Muscle of leg (tissue), 11 donors: ENCODE data around the gene SIVA1. TPM values are rescaled to one million over a fixed set of nuclear protein-coding genes. Genes with fewer than 3 reads are reported as not detected.
A peak's percentile ranks its signal among the peaks of the same experiment; 100 is the strongest.
"Not testable (repeated sequence)": the region's sequence is repeated elsewhere in the genome, so short reads cannot be mapped to it uniquely, and the experiment has no call there.

ENCODE experiments used
- DNase-seq: peaks from one replicate; pipeline ENCODE4 v3.0.0; 2013
- H3K27ac ChIP-seq: one replicate; pipeline ENCODE4 v1.5.1; 2013; ENCODE audit warnings: mild to moderate bottlenecking, low read length, control low read depth
- H3K27me3 ChIP-seq: one replicate; pipeline ENCODE4 v1.6.1; 2013; ENCODE audit warnings: low read length; ENCODE audit not compliant: control insufficient read depth, insufficient read depth
- H3K36me3 ChIP-seq: one replicate; pipeline ENCODE4 v1.6.1; 2013; ENCODE audit warnings: low read length; ENCODE audit not compliant: control insufficient read depth, insufficient read depth
- H3K4me1 ChIP-seq: one replicate; pipeline ENCODE4 v1.6.1; 2013; ENCODE audit warnings: low read length; ENCODE audit not compliant: control insufficient read depth, insufficient read depth
- H3K4me3 ChIP-seq: one replicate; pipeline ENCODE4 v1.5.1; 2013; ENCODE audit warnings: low read length, control low read depth
- H3K9me3 ChIP-seq: replicated peaks from 2 replicates; pipeline ENCODE4 v1.6.1; 2013; ENCODE audit warnings: low read depth, low read length; ENCODE audit not compliant: control insufficient read depth
- WGBS: methylation state at CpG from one replicate; pipeline ENCODE4 v1.1.5; 2013; ENCODE audit warnings: missing lambda C conversion rate; ENCODE audit not compliant: insufficient coverage; 5-methylcytosine and 5-hydroxymethylcytosine counted together
- polyA plus RNA-seq, 8 donors: library from polyadenylated mRNA; unstranded; fragments of 120-200 nt; gene quantifications; one replicate each; pipeline versions ENCODE4 v1.2.1 to v1.2.3, GENCODE V29; 2013; ENCODE audit warnings: inconsistent platforms in 1 of 8, low replicate concordance in 1 of 8; ENCODE audit not compliant: insufficient read length in 8 of 8, insufficient read depth in 1 of 8
- total RNA-seq: library from RNA; stranded (reverse); fragments of 120-200 nt; gene quantifications from one replicate; pipeline ENCODE4 v1.2.4, GENCODE V29; 2013

Gene SIVA1
- total and polyA plus RNA-seq, 9 donors, result 66.1 to 110 (median 82.4) TPM

- DNase-seq, result no peak
- Histone ChIP-seq H3K36me3 (no peaks in the 10 kb centered on the region), H3K4me3 (no peak overlapping the region), H3K9me3 (no peaks in the 10 kb centered on the region), H3K27me3 (no peaks in the 10 kb centered on the region), H3K4me1 (peaks cover 56% of the 10 kb centered on the region), H3K27ac (no peak overlapping the region)
- 60% methylated on average over 18 of the region's 21 CpGs for WGBS
Measured at GRCh38 chr14:104726600-104727451, 26.1 kb upstream of the SIVA1 start.

DNA sequence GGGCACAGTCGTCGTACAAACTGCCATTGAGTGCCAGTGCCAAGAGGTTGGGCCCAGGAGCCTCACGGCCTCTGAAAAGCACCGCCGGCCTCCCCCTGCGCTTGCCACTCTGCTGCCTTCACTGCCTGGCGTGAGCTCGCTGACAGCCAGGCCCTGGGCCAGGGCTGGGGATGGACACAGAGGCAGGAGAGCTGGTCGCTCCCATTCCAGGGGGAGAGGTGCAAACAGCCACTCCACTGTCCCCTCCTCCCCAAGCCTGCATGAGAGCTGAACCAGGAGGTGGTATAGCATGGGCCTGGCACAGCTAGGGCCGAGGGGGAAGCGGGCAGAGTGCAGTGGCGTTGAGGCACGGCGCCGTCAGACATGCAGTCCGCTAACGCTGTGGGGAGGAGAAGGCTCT is 24.3 kb upstream of the SIVA1 start:
- Histone ChIP-seq H3K4me1 (peaks cover 56% of the 10 kb centered on the region), H3K9me3 (no peaks in the 10 kb centered on the region), H3K4me3 (no peak overlapping the region), H3K27me3 (no peaks in the 10 kb centered on the region), H3K36me3 (no peaks in the 10 kb centered on the region), H3K27ac (no peak overlapping the region)
- 79% methylated on average over 16 of the region's 17 CpGs for WGBS
- no peak for DNase-seq

DNA sequence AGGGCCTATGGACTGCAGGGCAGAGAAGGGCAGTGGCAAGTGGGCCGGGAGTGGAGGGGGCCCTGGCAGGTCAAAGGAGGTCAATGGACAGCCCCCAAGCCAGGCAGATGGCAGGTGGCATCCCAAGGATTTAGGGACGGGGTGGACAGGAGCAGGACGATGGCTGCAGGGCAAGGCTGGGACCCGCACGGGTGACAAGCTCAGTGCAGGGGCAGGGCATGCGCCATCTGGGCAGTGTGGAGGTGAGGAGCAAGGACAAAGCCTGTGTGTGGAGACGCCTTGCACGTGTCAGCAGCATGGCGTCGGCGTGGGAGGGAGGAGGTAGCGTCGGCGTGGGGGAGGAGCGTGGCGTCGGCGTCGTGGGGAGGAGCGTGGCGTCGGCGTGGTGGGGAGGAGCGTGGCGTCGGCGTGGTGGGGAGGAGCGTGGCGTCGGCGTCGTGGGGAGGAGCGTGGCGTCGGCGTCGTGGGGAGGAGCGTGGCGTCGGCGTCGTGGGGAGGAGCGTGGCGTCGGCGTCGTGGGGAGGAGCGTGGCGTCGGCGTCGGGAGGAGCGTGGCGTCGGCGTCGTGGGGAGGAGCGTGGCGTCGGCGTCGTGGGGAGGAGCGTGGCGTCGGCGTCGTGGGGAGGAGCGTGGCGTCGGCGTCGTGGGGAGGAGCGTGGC is 23.6 kb upstream of the SIVA1 start:
- not testable (repeated sequence) for H3K36me3 ChIP-seq, H3K9me3 ChIP-seq, H3K4me3 ChIP-seq, H3K27ac ChIP-seq, H3K27me3 ChIP-seq, DNase-seq
- H3K4me1 ChIP-seq, result peaks cover 59% of the 10 kb centered on the region
- WGBS, result 84% methylated on average over 19 of the region's 73 CpGs

DNA sequence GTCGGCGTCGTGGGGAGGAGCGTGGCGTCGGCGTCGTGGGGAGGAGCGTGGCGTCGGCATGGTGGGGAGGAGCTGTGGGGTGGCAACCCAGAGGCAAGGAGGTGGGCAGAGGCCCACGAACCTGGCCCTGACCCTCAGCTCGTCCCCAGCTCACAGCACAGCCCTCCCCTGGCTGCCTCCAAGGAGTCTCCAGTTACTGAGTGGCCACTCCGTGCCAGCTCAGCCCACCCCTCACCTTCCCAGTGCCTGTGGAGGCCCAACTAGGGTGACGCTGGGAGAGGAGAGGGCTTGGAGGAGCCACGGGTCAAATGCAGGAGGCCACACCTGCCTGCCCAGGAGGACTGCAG is 23.1 kb upstream of the SIVA1 start:
- H3K9me3 ChIP-seq, result no peaks in the 10 kb centered on the region
- peaks cover 59% of the 10 kb centered on the region for H3K4me1 ChIP-seq
- H3K36me3 ChIP-seq, result no peaks in the 10 kb centered on the region
- H3K4me3 ChIP-seq, result no peak overlapping the region
- WGBS, result 36% methylated on average over 2 of the region's 16 CpGs
- DNase-seq, result no peak
- H3K27me3 ChIP-seq, result no peaks in the 10 kb centered on the region
- H3K27ac ChIP-seq, result no peak overlapping the region

- Histone ChIP-seq H3K4me3 (no peak overlapping the region), H3K9me3 (no peaks in the 10 kb centered on the region), H3K36me3 (no peaks in the 10 kb centered on the region), H3K27me3 (no peaks in the 10 kb centered on the region), H3K27ac (no peak overlapping the region), H3K4me1 (peaks cover 59% of the 10 kb centered on the region)
- no peak for DNase-seq
- 73% methylated on average over 4 of the region's 5 CpGs for WGBS
Measured at GRCh38 chr14:104730487-104730886, 22.5 kb upstream of the SIVA1 start.

GRCh38 chr14:104731320-104732294 is 21.3 kb upstream of the SIVA1 start:
- Histone ChIP-seq H3K9me3 (no peaks in the 10 kb centered on the region), H3K4me1 (peaks cover 59% of the 10 kb centered on the region), H3K27me3 (no peaks in the 10 kb centered on the region), H3K27ac (peak overlapping the region; percentile 59), H3K36me3 (no peaks in the 10 kb centered on the region), H3K4me3 (no peak overlapping the region)
- no peak for DNase-seq
- WGBS, result 75% methylated on average over 16 of the region's 18 CpGs

GRCh38 chr14:104732355-104732804 is 20.6 kb upstream of the SIVA1 start:
- H3K27me3 ChIP-seq, result no peaks in the 10 kb centered on the region
- H3K36me3 ChIP-seq, result no peaks in the 10 kb centered on the region
- H3K4me1 ChIP-seq, result peaks cover 60% of the 10 kb centered on the region
- peak overlapping the region; percentile 59 for H3K27ac ChIP-seq
- H3K4me3 ChIP-seq, result no peak overlapping the region
- WGBS, result 75% methylated on average over 10 of the region's 14 CpGs
- no peaks in the 10 kb centered on the region for H3K9me3 ChIP-seq
- peak; percentile 58 for DNase-seq

GRCh38 chr14:104732931-104733681 is 19.8 kb upstream of the SIVA1 start:
- no peak overlapping the region for H3K4me3 ChIP-seq
- no peak for DNase-seq
- peak overlapping the region; percentile 13 for H3K27ac ChIP-seq

DNA sequence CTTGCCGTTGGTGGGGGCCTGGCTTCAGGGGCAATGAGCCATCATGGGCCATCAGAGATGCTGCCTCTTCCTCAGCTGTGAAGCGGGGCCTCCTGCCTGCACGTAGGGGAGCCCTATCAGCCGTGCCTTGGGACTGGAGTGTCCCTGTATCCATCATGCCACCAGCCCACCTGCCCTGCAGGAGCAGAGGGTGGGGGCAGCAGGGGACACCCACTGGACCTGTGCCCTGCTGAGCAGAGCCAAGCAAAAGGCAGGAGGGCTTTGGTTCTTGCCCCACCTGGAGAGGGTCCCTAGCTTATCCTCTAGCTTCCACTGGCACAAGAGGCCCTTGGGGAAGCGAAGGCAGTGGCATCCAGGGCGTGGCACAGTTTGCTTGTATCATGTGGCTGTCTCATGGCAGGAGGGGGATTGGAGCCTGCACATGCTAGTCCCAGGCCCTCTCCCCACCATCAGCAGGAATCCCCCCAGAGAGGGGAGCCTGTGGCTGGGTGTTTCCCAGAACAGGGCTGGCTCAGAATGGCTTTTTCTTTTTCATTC is 18.8 kb upstream of the SIVA1 start:
- Histone ChIP-seq H3K36me3 (peaks cover 3% of the 10 kb centered on the region), H3K9me3 (no peaks in the 10 kb centered on the region), H3K4me3 (no peak overlapping the region), H3K27me3 (no peaks in the 10 kb centered on the region), H3K27ac (peak overlapping the region; percentile 50), H3K4me1 (peaks cover 59% of the 10 kb centered on the region)
- DNase-seq, result no peak
- 62% methylated on average over 4 of the region's 6 CpGs for WGBS

More at GRCh38 chr14:104732931-104733681, 19.8 kb upstream of the SIVA1 start:
- H3K4me1 ChIP-seq, result peaks cover 59% of the 10 kb centered on the region
- 80% methylated on average over 20 of the region's 23 CpGs for WGBS
- no peaks in the 10 kb centered on the region for H3K36me3 ChIP-seq
- no peaks in the 10 kb centered on the region for H3K27me3 ChIP-seq
- no peaks in the 10 kb centered on the region for H3K9me3 ChIP-seq
